Fibroblast of lung (primary cell): ENCODE measurements around the gene DAB1.

ENCODE experiments used
- CTCF ChIP-seq, 2 donors: IDR thresholded peaks in 1 of 2; conservative IDR thresholded peaks in 1 of 2; 1 replicate in 1 of 2; 2 replicates in 1 of 2; pipeline ENCODE4 v1.5.1; 2011 to 2012; ENCODE audit warnings: low read length in 2 of 2, control low read depth in 1 of 2, inconsistent platforms in 1 of 2, low read depth in 1 of 2, mild to moderate bottlenecking in 1 of 2
- EZH2 ChIP-seq: IDR thresholded peaks from 2 replicates; pipeline ENCODE4 v1.5.1; 2012; ENCODE audit warnings: low read length, control low read depth, mild to moderate bottlenecking; ENCODE audit errors: missing control alignments

- TF ChIP-seq EZH2, result no peak
- TF ChIP-seq CTCF (conservative IDR thresholded peaks at IDR 0.05 in 1 of 2, IDR thresholded peaks at IDR 0.05 in 1 of 2; ENCODE audit: low read depth in 1 of 2, low read length in 2 of 2), result no peak
Observed at GRCh38 chr1:57229998-57230397, 193.9 kb downstream of the DAB1 start.
